Measurements from ENCODE around the gene MUL1. TPM values are rescaled to one million over a fixed set of nuclear protein-coding genes. Genes with fewer than 3 reads are reported as not detected.

Gene MUL1
- total RNA-seq, 1 donor from 2014 or later: 42.9 TPM

DNA sequence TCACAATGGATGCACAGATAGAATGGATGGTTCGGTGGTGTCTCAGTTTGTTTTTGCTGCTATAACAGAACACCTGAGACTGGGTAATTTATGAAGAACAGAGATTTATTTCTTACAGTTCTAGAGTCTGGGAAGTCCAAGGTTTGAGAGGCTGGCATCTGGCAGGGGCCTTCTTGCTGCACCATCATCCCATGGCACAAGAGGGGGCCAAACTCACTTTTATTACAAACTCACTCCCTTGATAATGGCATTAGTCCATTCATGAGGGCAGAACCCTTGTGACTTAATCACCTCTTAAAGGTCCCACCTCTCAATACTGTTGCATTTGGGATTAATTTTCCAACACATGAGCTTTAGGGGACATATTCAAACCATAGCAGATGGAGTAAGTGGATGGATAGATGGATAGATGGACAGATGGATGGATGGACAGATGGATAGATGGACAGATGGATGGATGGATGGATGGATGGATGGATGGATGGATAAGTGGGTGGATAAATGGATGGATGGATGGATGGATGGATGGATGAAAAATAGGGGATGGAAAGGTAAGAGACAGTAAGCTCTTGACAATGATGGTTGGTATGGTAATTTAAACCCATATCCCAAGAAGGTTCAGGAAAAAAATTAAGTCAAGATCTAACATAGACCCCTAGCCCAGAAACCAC is 38.4 kb downstream of the MUL1 start:
- H3K4me1 Mint-ChIP-seq (ENCODE audit: unreplicated experiment): peaks cover 13% of the 10 kb centered on the region
- no peak overlapping the region for H3K4me3 Mint-ChIP-seq (ENCODE audit: unreplicated experiment)
- no peaks in the 10 kb centered on the region for H3K36me3 Mint-ChIP-seq (ENCODE audit: unreplicated experiment)
- no peak overlapping the region for H3K27ac Mint-ChIP-seq (ENCODE audit: unreplicated experiment)
- TF ChIP-seq, protein P1, sequence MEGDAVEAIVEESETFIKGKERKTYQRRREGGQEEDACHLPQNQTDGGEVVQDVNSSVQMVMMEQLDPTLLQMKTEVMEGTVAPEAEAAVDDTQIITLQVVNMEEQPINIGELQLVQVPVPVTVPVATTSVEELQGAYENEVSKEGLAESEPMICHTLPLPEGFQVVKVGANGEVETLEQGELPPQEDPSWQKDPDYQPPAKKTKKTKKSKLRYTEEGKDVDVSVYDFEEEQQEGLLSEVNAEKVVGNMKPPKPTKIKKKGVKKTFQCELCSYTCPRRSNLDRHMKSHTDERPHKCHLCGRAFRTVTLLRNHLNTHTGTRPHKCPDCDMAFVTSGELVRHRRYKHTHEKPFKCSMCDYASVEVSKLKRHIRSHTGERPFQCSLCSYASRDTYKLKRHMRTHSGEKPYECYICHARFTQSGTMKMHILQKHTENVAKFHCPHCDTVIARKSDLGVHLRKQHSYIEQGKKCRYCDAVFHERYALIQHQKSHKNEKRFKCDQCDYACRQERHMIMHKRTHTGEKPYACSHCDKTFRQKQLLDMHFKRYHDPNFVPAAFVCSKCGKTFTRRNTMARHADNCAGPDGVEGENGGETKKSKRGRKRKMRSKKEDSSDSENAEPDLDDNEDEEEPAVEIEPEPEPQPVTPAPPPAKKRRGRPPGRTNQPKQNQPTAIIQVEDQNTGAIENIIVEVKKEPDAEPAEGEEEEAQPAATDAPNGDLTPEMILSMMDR (IDR thresholded peaks at IDR 0.05): peak; percentile 11
- H3K9me3 Mint-ChIP-seq (ENCODE audit: unreplicated experiment): no peaks in the 10 kb centered on the region
- DNase-seq (ENCODE audit: extremely low spot score, unreplicated experiment): no peak
- peaks cover 23% of the 10 kb centered on the region for H3K27me3 Mint-ChIP-seq (ENCODE audit: unreplicated experiment)

DNA sequence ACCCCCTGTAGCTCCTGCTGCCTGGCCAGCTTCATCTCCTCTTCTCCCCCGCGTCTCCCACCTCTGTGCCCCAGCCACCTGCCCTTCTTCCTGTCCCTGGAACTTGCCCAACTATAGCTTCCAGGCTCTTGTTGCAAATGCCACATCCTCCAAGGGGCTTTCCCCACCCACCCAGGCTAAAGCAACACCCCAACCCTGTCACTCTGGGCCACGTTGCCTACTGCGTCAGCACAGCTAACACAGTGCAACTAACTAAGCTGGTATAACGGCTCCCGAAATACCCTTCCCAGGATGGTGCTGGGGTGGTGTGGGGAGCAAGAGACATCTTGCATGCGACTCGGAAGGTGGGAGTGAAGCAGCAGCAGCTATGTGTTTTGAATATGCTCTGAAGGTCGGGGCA is 41.7 kb downstream of the MUL1 start:
- Mint-ChIP-seq H3K4me1 (ENCODE audit: unreplicated experiment) (peaks cover 7% of the 10 kb centered on the region), H3K36me3 (ENCODE audit: unreplicated experiment) (no peaks in the 10 kb centered on the region), H3K4me3 (ENCODE audit: unreplicated experiment) (no peak overlapping the region), H3K27me3 (ENCODE audit: unreplicated experiment) (peaks cover 29% of the 10 kb centered on the region), H3K9me3 (ENCODE audit: unreplicated experiment) (no peaks in the 10 kb centered on the region), H3K27ac (ENCODE audit: unreplicated experiment) (no peak overlapping the region)
- no peak for DNase-seq (ENCODE audit: extremely low spot score, unreplicated experiment)
- TF ChIP-seq, protein P1 (IDR thresholded peaks at IDR 0.05): no peak

DNA sequence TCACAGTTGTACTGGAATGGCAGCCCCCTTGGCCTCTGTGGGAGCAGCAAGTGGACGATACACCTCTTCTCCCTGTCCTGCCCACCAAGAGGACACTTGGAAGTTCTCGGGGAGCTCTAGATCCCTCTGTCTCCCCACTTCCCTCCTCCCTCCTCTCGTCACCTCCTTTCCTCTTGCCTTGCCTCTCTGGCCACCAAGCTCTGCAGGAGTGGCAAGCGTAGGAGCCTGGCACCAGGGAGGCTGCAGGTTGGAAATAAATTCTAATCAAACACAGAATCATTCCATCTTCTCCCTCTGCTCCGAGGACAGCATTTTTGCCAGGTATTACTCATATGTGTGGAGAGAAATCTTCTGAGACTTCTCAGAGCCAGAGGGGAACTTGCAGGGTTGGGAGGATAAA is 42.8 kb downstream of the MUL1 start:
- H3K36me3 Mint-ChIP-seq (ENCODE audit: unreplicated experiment): no peaks in the 10 kb centered on the region
- no peaks in the 10 kb centered on the region for H3K9me3 Mint-ChIP-seq (ENCODE audit: unreplicated experiment)
- TF ChIP-seq, protein P1 (IDR thresholded peaks at IDR 0.05): no peak
- peaks cover 31% of the 10 kb centered on the region for H3K27me3 Mint-ChIP-seq (ENCODE audit: unreplicated experiment)
- no peak overlapping the region for H3K27ac Mint-ChIP-seq (ENCODE audit: unreplicated experiment)
- no peak overlapping the region for H3K4me3 Mint-ChIP-seq (ENCODE audit: unreplicated experiment)
- DNase-seq (ENCODE audit: extremely low spot score, unreplicated experiment): no peak
- peaks cover 1% of the 10 kb centered on the region for H3K4me1 Mint-ChIP-seq (ENCODE audit: unreplicated experiment)

DNA sequence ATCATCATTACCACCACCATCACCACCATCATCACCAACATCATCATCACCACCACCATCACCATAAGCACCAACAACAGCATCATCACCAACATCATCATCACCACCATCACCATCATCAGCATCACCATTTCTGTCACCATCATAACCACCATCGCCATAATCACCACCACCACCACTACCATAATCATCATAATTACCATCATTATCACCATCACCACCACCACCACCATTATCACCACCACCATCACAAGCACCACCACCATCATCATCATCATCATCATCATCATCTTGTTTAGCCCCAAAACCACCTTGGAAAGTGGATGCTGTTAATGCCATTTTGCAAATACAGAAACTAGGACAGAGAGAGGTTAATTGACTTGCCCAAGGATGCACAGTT is 44.4 kb downstream of the MUL1 start:
- no peaks in the 10 kb centered on the region for H3K9me3 Mint-ChIP-seq (ENCODE audit: unreplicated experiment)
- TF ChIP-seq, protein P1 (IDR thresholded peaks at IDR 0.05): no peak
- H3K4me1 Mint-ChIP-seq (ENCODE audit: unreplicated experiment): no peaks in the 10 kb centered on the region
- no peaks in the 10 kb centered on the region for H3K36me3 Mint-ChIP-seq (ENCODE audit: unreplicated experiment)
- no peak for DNase-seq (ENCODE audit: extremely low spot score, unreplicated experiment)
- no peak overlapping the region for H3K4me3 Mint-ChIP-seq (ENCODE audit: unreplicated experiment)
- H3K27me3 Mint-ChIP-seq (ENCODE audit: unreplicated experiment): peaks cover 38% of the 10 kb centered on the region
- H3K27ac Mint-ChIP-seq (ENCODE audit: unreplicated experiment): no peak overlapping the region

DNA sequence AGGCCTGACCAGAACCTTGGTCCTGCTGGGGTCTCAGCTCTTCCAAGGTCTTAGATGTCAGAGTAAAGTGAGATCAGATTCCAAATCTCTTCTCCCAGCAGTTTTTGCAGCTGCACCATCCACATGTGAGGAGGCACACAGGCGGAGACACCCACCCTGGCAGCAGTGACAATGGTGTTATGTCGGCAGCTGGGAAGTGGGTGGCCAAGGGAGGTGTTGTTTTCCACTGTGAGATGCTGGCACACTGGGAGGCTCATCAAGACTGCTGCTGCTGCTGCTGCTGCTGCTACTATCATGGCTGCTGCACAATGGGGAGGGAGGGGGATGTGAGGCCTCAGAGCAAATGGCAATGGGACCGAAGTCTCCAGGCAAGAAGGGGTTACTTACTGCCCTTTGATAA is 45.6 kb downstream of the MUL1 start:
- H3K36me3 Mint-ChIP-seq (ENCODE audit: unreplicated experiment): no peaks in the 10 kb centered on the region
- no peak overlapping the region for H3K27ac Mint-ChIP-seq (ENCODE audit: unreplicated experiment)
- TF ChIP-seq, protein P1 (IDR thresholded peaks at IDR 0.05): no peak
- H3K27me3 Mint-ChIP-seq (ENCODE audit: unreplicated experiment): peaks cover 41% of the 10 kb centered on the region
- H3K9me3 Mint-ChIP-seq (ENCODE audit: unreplicated experiment): no peaks in the 10 kb centered on the region
- no peak overlapping the region for H3K4me3 Mint-ChIP-seq (ENCODE audit: unreplicated experiment)
- DNase-seq (ENCODE audit: extremely low spot score, unreplicated experiment): no peak
- H3K4me1 Mint-ChIP-seq (ENCODE audit: unreplicated experiment): no peaks in the 10 kb centered on the region
